GM23248 (cell line): Measurements from ENCODE around the gene C2CD4A.

Experiments used
- EZH2 ChIP-seq: fragments of 200-600 bp; sonication (generic); IDR thresholded peaks from 2 replicates; pipeline ENCODE4 v1.6.1; 2018; ENCODE audit warnings: antibody characterized with exemption, mild to moderate bottlenecking; ENCODE audit not compliant: insufficient read depth, poor library complexity, severe bottlenecking
- EZH2phosphoT487 ChIP-seq: fragments of 200-600 bp; sonication (generic); IDR thresholded peaks from 2 replicates; pipeline ENCODE4 v1.6.1; 2018; ENCODE audit warnings: antibody characterized with exemption, moderate library complexity, mild to moderate bottlenecking, low read depth; ENCODE audit not compliant: insufficient read depth

DNA sequence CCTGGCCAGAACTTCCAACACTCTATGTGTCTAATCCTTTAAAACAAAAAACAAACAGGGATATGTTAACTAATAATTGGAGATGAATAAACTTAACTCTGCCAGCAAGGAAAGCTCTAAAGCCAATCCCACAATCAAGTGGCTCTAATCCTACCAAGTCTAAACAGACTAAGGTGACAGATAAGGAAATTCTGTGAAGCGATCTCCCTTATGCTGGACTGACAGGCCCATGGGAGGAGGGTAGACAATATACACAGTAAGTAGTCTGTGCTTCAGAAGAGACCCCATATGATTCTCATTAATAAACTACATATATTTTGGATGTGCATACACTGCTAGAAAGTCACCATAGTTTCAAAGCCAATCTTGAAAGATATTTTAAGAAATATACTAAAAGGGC is 16.7 kb upstream of the C2CD4A start:
- TF ChIP-seq EZH2phosphoT487: no peak
- no peak for TF ChIP-seq EZH2
